ENCODE results near the gene RNF5. TPM values are rescaled to one million over a fixed set of nuclear protein-coding genes. Genes with fewer than 3 reads are reported as not detected.

The RNF5 gene
- total and polyA plus RNA-seq, 10 of the 15 experiments (the other 5 are each of a cell fraction or from before 2014, with no cell fraction given), result 31.4 to 114 (median 62.8) TPM

GRCh38 chr6:32178547-32179440, 589 bp downstream of the RNF5 start (continued):
- no peak for TF ChIP-seq HDAC6 (IDR thresholded peaks at IDR 0.05; ENCODE audit: unreplicated experiment)
- peak; percentile 23 for TF ChIP-seq IKZF1 (conservative IDR thresholded peaks at IDR 0.05)
- no peak for TF ChIP-seq ELK1 (IDR thresholded peaks at IDR 0.05; ENCODE audit: low read depth, low read length)
- TF ChIP-seq, protein P1, sequence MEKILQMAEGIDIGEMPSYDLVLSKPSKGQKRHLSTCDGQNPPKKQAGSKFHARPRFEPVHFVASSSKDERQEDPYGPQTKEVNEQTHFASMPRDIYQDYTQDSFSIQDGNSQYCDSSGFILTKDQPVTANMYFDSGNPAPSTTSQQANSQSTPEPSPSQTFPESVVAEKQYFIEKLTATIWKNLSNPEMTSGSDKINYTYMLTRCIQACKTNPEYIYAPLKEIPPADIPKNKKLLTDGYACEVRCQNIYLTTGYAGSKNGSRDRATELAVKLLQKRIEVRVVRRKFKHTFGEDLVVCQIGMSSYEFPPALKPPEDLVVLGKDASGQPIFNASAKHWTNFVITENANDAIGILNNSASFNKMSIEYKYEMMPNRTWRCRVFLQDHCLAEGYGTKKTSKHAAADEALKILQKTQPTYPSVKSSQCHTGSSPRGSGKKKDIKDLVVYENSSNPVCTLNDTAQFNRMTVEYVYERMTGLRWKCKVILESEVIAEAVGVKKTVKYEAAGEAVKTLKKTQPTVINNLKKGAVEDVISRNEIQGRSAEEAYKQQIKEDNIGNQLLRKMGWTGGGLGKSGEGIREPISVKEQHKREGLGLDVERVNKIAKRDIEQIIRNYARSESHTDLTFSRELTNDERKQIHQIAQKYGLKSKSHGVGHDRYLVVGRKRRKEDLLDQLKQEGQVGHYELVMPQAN (conservative IDR thresholded peaks at IDR 0.05), result peak; percentile 94
- no peak for TF ChIP-seq ZBTB11 (CRISPR knock-in tag; IDR thresholded peaks at IDR 0.05)
- TF ChIP-seq CREM (IDR thresholded peaks at IDR 0.05; ENCODE audit: low read depth), result no peak
- no peak for TF ChIP-seq TCF12 (IDR thresholded peaks at IDR 0.05; ENCODE audit: low read depth, low read length)
- TF ChIP-seq CBFB (IDR thresholded peaks at IDR 0.05; ENCODE audit: low read depth), result no peak
- TF ChIP-seq SMARCA5 (IDR thresholded peaks at IDR 0.05), result no peak; the same call in 1 of the 2 replicates
- TF ChIP-seq, protein P2, sequence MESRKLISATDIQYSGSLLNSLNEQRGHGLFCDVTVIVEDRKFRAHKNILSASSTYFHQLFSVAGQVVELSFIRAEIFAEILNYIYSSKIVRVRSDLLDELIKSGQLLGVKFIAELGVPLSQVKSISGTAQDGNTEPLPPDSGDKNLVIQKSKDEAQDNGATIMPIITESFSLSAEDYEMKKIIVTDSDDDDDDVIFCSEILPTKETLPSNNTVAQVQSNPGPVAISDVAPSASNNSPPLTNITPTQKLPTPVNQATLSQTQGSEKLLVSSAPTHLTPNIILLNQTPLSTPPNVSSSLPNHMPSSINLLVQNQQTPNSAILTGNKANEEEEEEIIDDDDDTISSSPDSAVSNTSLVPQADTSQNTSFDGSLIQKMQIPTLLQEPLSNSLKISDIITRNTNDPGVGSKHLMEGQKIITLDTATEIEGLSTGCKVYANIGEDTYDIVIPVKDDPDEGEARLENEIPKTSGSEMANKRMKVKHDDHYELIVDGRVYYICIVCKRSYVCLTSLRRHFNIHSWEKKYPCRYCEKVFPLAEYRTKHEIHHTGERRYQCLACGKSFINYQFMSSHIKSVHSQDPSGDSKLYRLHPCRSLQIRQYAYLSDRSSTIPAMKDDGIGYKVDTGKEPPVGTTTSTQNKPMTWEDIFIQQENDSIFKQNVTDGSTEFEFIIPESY (IDR thresholded peaks at IDR 0.05), result no peak
- TF ChIP-seq NBN (IDR thresholded peaks at IDR 0.05), result peak; percentile 83
- TF ChIP-seq MLLT1 (IDR thresholded peaks at IDR 0.05), result 0 out of 2 replicates have a peak, but pooled peaks have one; percentile 67
- TF ChIP-seq NR2C1 (IDR thresholded peaks at IDR 0.05), result no peak
- TF ChIP-seq, protein P3, sequence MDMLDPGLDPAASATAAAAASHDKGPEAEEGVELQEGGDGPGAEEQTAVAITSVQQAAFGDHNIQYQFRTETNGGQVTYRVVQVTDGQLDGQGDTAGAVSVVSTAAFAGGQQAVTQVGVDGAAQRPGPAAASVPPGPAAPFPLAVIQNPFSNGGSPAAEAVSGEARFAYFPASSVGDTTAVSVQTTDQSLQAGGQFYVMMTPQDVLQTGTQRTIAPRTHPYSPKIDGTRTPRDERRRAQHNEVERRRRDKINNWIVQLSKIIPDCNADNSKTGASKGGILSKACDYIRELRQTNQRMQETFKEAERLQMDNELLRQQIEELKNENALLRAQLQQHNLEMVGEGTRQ (IDR thresholded peaks at IDR 0.05; ENCODE audit: borderline replicate concordance, low read depth, low read length), result no peak
- no peak for TF ChIP-seq RBBP5 (conservative IDR thresholded peaks at IDR 0.05)
- no peak for TF ChIP-seq IRF4 (IDR thresholded peaks at IDR 0.05; ENCODE audit: low read depth, low read length)
- TF ChIP-seq, protein P4, sequence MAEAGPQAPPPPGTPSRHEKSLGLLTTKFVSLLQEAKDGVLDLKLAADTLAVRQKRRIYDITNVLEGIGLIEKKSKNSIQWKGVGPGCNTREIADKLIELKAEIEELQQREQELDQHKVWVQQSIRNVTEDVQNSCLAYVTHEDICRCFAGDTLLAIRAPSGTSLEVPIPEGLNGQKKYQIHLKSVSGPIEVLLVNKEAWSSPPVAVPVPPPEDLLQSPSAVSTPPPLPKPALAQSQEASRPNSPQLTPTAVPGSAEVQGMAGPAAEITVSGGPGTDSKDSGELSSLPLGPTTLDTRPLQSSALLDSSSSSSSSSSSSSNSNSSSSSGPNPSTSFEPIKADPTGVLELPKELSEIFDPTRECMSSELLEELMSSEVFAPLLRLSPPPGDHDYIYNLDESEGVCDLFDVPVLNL (IDR thresholded peaks at IDR 0.05; ENCODE audit: low read depth, low read length), result peak; percentile 68; the same call in 1 of the 2 replicates

Measured in GM12878 (cell line).